Smooth muscle cell (in vitro differentiated cells): ENCODE measurements around the gene MATN3. TPM values are rescaled to one million over a fixed set of nuclear protein-coding genes. Genes with fewer than 3 reads are reported as not detected.

Source experiments
- DNase-seq: peaks from one replicate; lab custom pipeline; 2025; ENCODE audit not compliant: unreplicated experiment; lab: John Stamatoyannopoulos, UW
- H2AFZ ChIP-seq: fragments of 200-600 bp; sonication (generic); 2 replicates; pipeline ENCODE4 v1.6.0; 2016; ENCODE audit warnings: antibody characterized with exemption, low read depth, mild to moderate bottlenecking
- H3F3A ChIP-seq: fragments of 200-600 bp; sonication (generic); 2 replicates; pipeline ENCODE4 v1.6.0; 2017; ENCODE audit warnings: antibody characterized with exemption, low read depth
- H3K27ac ChIP-seq: fragments of 200-600 bp; sonication (generic); 2 replicates; pipeline ENCODE4 v1.5.1; 2016; ENCODE audit warnings: low read depth, mild to moderate bottlenecking
- H3K27me3 ChIP-seq: fragments of 200-600 bp; sonication (generic); 2 replicates; pipeline ENCODE4 v1.6.1; 2016; ENCODE audit warnings: low read depth, mild to moderate bottlenecking
- H3K36me3 ChIP-seq: fragments of 200-600 bp; sonication (generic); 2 replicates; pipeline ENCODE4 v1.5.1; 2016; ENCODE audit warnings: low read depth
- H3K4me1 ChIP-seq: fragments of 200-600 bp; sonication (generic); 2 replicates; pipeline ENCODE4 v1.5.1; 2016; ENCODE audit warnings: low read depth
- H3K4me2 ChIP-seq: fragments of 200-600 bp; sonication (generic); 2 replicates; pipeline ENCODE4 v1.6.0; 2016; ENCODE audit warnings: mild to moderate bottlenecking
- H3K4me3 ChIP-seq: fragments of 200-600 bp; sonication (generic); 2 replicates; pipeline ENCODE4 v1.5.1; 2016; ENCODE audit warnings: mild to moderate bottlenecking
- H3K79me2 ChIP-seq: fragments of 200-600 bp; sonication (generic); 2 replicates; pipeline ENCODE4 v1.6.0; 2016; ENCODE audit warnings: low read depth, mild to moderate bottlenecking
- H3K9ac ChIP-seq: fragments of 200-600 bp; sonication (generic); 2 replicates; pipeline ENCODE4 v1.6.0; 2016; ENCODE audit warnings: low read depth
- H3K9me3 ChIP-seq: fragments of 200-600 bp; sonication (generic); replicated peaks from 2 replicates; pipeline ENCODE4 v1.5.1; 2016; ENCODE audit warnings: low read depth
- H4K20me1 ChIP-seq: fragments of 200-600 bp; sonication (generic); 2 replicates; pipeline ENCODE4 v1.6.0; 2016; ENCODE audit warnings: low read depth
- CTCF ChIP-seq: fragments of 200-600 bp; sonication (generic); IDR thresholded peaks from 2 replicates; pipeline ENCODE4 v1.5.1; 2017; ENCODE audit warnings: borderline replicate concordance, mild to moderate bottlenecking, antibody characterized with exemption; ENCODE audit not compliant: insufficient read depth, poor library complexity, severe bottlenecking
- WGBS: methylation state at CpG from one replicate; pipeline ENCODE4 v1.1.7; 2016; ENCODE audit warnings: low lambda C conversion rate; 5-methylcytosine and 5-hydroxymethylcytosine counted together
- polyA plus RNA-seq: library from polyadenylated mRNA; unstranded; fragments of >200 nt; fragmentation: Nextera tagmentation; extraction: Ambion mirVana; gene quantifications from 2 replicates; pipeline ENCODE4 v1.2.1, GENCODE V29; 2016
- total RNA-seq: library from RNA; depleted of rRNA; stranded (reverse); fragments of >200 nt; gene quantifications from 2 replicates; pipeline ENCODE4 v1.2.3, GENCODE V29; 2014

The MATN3 gene
- total and polyA plus RNA-seq, 2 experiments from 2014 or later: 5.1 to 12.9 TPM

GRCh38 chr2:20016346-20016745 is 3.9 kb upstream of the MATN3 start:
- Histone ChIP-seq H3K27ac (no peak overlapping the region), H3K9me3 (no peaks in the 10 kb centered on the region), H3K4me3 (no peak overlapping the region), H3K36me3 (no peaks in the 10 kb centered on the region), H3K9ac (no peak overlapping the region), H2AFZ (no peak overlapping the region), H4K20me1 (no peaks in the 10 kb centered on the region), H3F3A (peaks cover 7% of the 10 kb centered on the region), H3K4me1 (peaks cover 9% of the 10 kb centered on the region), H3K27me3 (no peaks in the 10 kb centered on the region), H3K4me2 (no peak overlapping the region), H3K79me2 (no peaks in the 10 kb centered on the region)
- no peak for DNase-seq
- no peak for TF ChIP-seq CTCF

- peak; percentile 57 for TF ChIP-seq CTCF
- Histone ChIP-seq H3K79me2 (no peaks in the 10 kb centered on the region), H3K36me3 (no peaks in the 10 kb centered on the region), H3K4me3 (no peak overlapping the region), H3F3A (peaks cover 7% of the 10 kb centered on the region), H3K9ac (no peak overlapping the region), H4K20me1 (no peaks in the 10 kb centered on the region), H3K4me2 (no peak overlapping the region), H3K9me3 (no peaks in the 10 kb centered on the region), H3K27ac (no peak overlapping the region), H3K4me1 (peaks cover 9% of the 10 kb centered on the region), H2AFZ (no peak overlapping the region), H3K27me3 (no peaks in the 10 kb centered on the region)
- WGBS: 10% methylated on average over 2 of the region's 2 CpGs
- DNase-seq: no peak
These were observed 3.1 kb upstream of the MATN3 start for GRCh38 chr2:20015482-20016083.

DNA sequence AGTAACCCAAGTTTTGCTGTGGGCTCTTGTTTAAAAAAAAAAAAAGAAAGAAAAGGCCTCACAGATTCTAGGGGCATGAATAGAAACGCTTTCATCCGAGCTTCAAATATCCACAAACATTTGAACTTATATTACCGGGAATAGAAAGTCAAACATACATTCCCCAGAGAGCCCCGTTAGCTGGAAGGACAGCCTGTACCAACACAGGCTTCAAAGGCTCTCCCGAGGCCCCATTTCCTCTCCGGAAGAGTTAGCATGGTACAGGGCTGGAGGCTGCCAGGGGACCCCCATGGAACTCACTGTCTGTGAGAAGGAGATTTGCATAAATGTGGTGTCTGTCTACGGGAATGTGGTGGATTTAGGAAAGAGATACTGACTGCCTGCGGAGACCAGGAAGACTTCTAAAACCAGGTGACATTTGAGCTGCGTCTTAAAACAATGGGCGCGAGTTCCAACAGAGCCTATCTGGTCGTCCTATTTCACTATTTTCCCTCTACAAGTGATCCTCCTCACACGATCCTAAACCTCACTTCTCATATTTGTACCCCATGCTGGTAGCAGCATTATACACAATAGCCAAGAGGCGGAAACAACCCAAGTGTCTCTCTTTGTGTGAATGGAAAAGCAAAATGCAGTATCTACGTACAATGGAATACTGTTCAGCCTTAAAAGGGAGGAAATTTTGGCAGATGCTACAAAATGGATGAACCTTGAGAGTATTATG is 820 bp upstream of the MATN3 start:
- H3K9ac ChIP-seq: peak overlapping the region; percentile 29
- WGBS: 42% methylated on average over 15 of the region's 15 CpGs
- H3F3A ChIP-seq: peaks cover 7% of the 10 kb centered on the region
- peak overlapping the region; percentile 57 for H3K4me3 ChIP-seq
- H3K36me3 ChIP-seq: no peaks in the 10 kb centered on the region
- H3K4me1 ChIP-seq: peaks cover 9% of the 10 kb centered on the region
- no peak overlapping the region for H3K27ac ChIP-seq
- no peak for DNase-seq
- no peak for TF ChIP-seq CTCF
- peak overlapping the region; percentile 86 for H3K4me2 ChIP-seq
- H3K79me2 ChIP-seq: no peaks in the 10 kb centered on the region
- peak overlapping the region; percentile 90 for H2AFZ ChIP-seq
- H3K9me3 ChIP-seq: no peaks in the 10 kb centered on the region
- no peaks in the 10 kb centered on the region for H4K20me1 ChIP-seq
- no peaks in the 10 kb centered on the region for H3K27me3 ChIP-seq

DNA sequence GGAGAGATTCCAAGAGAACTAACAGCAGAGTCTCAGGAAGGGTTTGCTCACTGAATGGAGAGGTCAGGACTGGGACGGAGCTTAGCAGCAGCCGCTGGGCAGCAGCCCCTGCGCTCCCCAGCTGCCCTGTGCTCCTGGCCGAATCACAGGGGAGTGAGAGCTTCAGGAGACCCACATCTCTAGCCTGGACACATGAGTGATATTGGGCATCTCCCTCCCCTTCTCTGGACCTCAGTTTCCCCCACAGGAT is 511 bp downstream of the MATN3 start:
- Histone ChIP-seq H3K4me1 (peaks cover 9% of the 10 kb centered on the region), H3K36me3 (no peaks in the 10 kb centered on the region), H3K79me2 (no peaks in the 10 kb centered on the region), H2AFZ (peak overlapping the region; percentile 90), H3K27ac (no peak overlapping the region), H3K27me3 (no peaks in the 10 kb centered on the region), H3K4me2 (peak overlapping the region; percentile 86), H3K4me3 (peak overlapping the region; percentile 57), H3F3A (peaks cover 7% of the 10 kb centered on the region), H4K20me1 (no peaks in the 10 kb centered on the region), H3K9me3 (no peaks in the 10 kb centered on the region), H3K9ac (no peak overlapping the region)
- WGBS: 60% methylated on average over 3 of the region's 4 CpGs
- no peak for TF ChIP-seq CTCF
- no peak for DNase-seq
